ENCODE measurements around the gene RAD23A.

GRCh38 chr19:12967907-12968306, 22.2 kb downstream of the RAD23A start:
- no peak for TF ChIP-seq EZH2phosphoT487 (IDR thresholded peaks at IDR 0.05; ENCODE audit: insufficient read depth, low read depth)
- TF ChIP-seq EZH2 (IDR thresholded peaks at IDR 0.05; ENCODE audit: insufficient read depth, poor library complexity, severe bottlenecking), result no peak

Data from GM23248 (cell line).